Measurements from ENCODE around the gene HIF3A.
"Not testable (repeated sequence)": the region's sequence is repeated elsewhere in the genome, so short reads cannot be mapped to it uniquely, and the experiment has no call there.

HIF3A gene

DNA sequence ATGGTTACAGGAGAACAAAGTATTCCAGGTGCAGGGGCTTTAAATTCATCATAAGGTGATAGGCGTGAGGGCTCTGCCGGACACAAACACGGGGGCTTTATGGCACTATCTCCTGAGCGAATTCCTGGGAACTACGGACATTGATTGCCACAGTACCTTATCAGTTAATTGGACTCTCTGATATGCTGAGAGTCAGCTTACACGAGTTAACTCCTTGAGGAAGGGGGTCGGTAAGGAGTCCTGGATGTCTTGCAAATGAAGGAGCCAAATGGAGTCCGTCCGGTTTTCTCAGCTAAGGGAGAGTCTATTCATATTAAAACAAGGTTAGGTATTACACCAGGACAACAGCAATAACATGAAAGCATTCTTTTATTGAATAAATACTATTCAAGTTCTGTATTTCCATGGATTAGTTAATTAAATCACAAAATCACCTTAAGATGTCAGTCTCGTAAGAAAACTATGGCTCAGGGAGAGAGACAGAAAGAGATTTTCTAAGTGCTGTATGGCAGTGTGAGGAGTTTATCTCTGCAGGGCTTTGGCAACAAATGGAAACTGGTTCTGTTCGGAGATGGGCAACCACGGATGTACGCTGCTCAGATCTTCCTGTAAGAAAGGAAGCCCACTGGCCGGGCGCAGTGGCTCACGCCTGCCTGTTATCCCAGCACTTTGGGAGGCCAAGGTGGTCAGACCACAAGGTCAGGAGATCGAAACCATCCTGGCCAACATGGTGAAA is 26.2 kb upstream of the HIF3A start:
- Histone ChIP-seq H3K27ac (ENCODE audit: low read depth, low read length) (no peak overlapping the region), H3K9me3 (ENCODE audit: control insufficient read depth in 1 of 2, low read length in 2 of 2) (no peaks in the 10 kb centered on the region), H3K4me3 (ENCODE audit: low read depth in 1 of 2, low read length in 2 of 2) (no peak overlapping the region), H3K9ac (ENCODE audit: low read depth in 1 of 2, low read length in 2 of 2) (no peak overlapping the region), H3K27me3 (ENCODE audit: control insufficient read depth in 1 of 2, insufficient read depth in 2 of 2, low read length in 2 of 2) (peaks cover 7 to 10% of the 10 kb centered on the region in 2 donors), H3K4me1 (ENCODE audit: control insufficient read depth in 1 of 2, insufficient read depth in 2 of 2, low read length in 2 of 2) (no peaks in the 10 kb centered on the region), H3K36me3 (ENCODE audit: control insufficient read depth in 1 of 2, insufficient read depth in 2 of 2, low read length in 2 of 2) (no peaks in the 10 kb centered on the region)

DNA sequence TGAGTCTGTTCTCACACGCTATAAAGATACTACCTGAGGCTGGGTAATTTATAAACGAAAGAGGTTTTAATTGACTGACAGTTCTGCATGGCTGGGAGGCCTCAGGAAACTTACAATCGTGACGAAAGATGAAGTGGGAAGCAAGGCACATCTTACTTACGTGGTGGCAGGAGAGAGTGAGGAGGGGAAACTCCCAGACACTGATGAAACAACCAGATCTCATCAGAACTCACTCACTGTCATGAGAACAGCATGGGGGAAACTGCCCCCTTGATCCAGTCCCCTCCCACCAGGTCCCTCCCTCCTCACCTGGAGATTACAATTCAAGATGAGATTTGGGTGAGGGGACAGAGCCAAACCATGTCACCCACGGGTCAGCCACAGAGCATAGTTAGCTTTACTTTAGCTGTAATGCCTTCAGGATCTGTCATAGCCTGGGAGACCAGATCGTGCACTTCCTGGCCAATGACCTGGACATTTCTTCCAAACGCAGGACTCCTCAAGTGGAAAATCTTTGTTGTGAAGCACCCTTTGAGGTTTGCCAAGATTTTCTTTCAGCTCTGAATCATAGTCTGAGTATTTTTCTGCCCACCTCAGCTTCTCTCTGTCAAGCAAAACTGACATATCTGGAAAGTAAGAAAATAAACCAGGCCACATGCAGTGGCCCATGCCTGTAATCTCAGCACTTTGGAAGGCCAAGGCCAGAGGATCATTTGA is 25.2 kb upstream of the HIF3A start:
- Histone ChIP-seq H3K36me3 (ENCODE audit: control insufficient read depth in 1 of 2, insufficient read depth in 2 of 2, low read length in 2 of 2) (no peaks in the 10 kb centered on the region), H3K27ac (ENCODE audit: low read depth, low read length) (no peak overlapping the region), H3K9ac (ENCODE audit: low read depth in 1 of 2, low read length in 2 of 2) (no peak overlapping the region), H3K4me1 (ENCODE audit: control insufficient read depth in 1 of 2, insufficient read depth in 2 of 2, low read length in 2 of 2) (no peaks in the 10 kb centered on the region), H3K9me3 (ENCODE audit: control insufficient read depth in 1 of 2, low read length in 2 of 2) (no peaks in the 10 kb centered on the region), H3K27me3 (ENCODE audit: control insufficient read depth in 1 of 2, insufficient read depth in 2 of 2, low read length in 2 of 2) (peaks cover 7 to 10% of the 10 kb centered on the region in 2 donors), H3K4me3 (ENCODE audit: low read depth in 1 of 2, low read length in 2 of 2) (no peak overlapping the region)

GRCh38 chr19:46273931-46274330 is 22.9 kb upstream of the HIF3A start:
- H3K4me1 ChIP-seq (ENCODE audit: control insufficient read depth in 1 of 2, insufficient read depth in 2 of 2, low read length in 2 of 2); H3K4me3 ChIP-seq (ENCODE audit: low read depth in 1 of 2, low read length in 2 of 2); H3K36me3 ChIP-seq (ENCODE audit: control insufficient read depth in 1 of 2, insufficient read depth in 2 of 2, low read length in 2 of 2); H3K27ac ChIP-seq (ENCODE audit: low read depth, low read length); H3K9ac ChIP-seq (ENCODE audit: low read depth in 1 of 2, low read length in 2 of 2); H3K9me3 ChIP-seq (ENCODE audit: control insufficient read depth in 1 of 2, low read length in 2 of 2): not testable (repeated sequence)
- peaks cover 10 to 11% of the 10 kb centered on the region in 2 donors for H3K27me3 ChIP-seq (ENCODE audit: control insufficient read depth in 1 of 2, insufficient read depth in 2 of 2, low read length in 2 of 2)

DNA sequence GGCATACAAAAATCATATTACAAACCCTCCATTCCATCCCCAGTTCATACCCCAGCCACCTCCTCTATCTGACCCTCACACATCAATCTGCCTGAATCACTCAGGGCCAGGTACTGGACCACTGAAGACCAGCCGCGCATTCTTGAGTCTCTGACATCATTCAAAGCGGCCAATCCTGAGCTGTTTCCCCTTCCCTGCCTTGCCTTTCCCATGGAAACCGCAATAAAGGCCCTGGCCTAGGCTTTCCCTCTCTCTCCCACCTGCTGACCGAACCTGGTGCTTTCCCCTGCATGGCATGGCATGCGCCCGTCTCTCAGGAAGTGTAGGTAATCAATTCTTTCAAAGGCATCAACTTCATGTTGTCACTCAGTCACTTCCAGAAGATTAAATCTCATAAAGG is 17.7 kb upstream of the HIF3A start:
- Histone ChIP-seq H3K4me3 (ENCODE audit: low read depth in 1 of 2, low read length in 2 of 2) (no peak overlapping the region), H3K9ac (ENCODE audit: low read depth in 1 of 2, low read length in 2 of 2) (no peak overlapping the region), H3K27me3 (ENCODE audit: control insufficient read depth in 1 of 2, insufficient read depth in 2 of 2, low read length in 2 of 2) (peaks cover 0 to 5% of the 10 kb centered on the region in 2 donors), H3K4me1 (ENCODE audit: control insufficient read depth in 1 of 2, insufficient read depth in 2 of 2, low read length in 2 of 2) (no peaks in the 10 kb centered on the region), H3K27ac (ENCODE audit: low read depth, low read length) (no peak overlapping the region), H3K9me3 (ENCODE audit: control insufficient read depth in 1 of 2, low read length in 2 of 2) (no peaks in the 10 kb centered on the region), H3K36me3 (ENCODE audit: control insufficient read depth in 1 of 2, insufficient read depth in 2 of 2, low read length in 2 of 2) (no peaks in the 10 kb centered on the region)

DNA sequence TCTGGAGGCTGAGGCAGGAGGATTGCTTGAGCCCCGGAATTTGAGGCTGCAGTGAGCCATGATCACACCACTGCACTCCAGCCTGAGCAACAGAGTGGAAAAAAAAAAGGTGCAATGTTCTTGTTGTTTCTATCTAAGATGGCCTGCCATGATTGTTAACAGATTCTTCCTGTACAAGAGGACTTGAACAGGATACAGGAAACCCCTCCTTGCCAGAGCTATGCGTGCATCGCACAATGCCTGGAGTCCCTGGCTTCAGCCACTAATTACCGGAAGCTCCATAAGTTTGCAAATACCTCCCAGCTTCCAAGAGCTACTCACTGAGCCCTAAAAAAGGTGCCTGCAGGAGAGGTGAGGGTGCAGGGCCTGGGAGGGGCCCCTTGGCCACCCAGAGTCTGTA is 13.1 kb upstream of the HIF3A start:
- no peaks in the 10 kb centered on the region for H3K36me3 ChIP-seq (ENCODE audit: control insufficient read depth in 1 of 2, insufficient read depth in 2 of 2, low read length in 2 of 2)
- H3K27ac ChIP-seq (ENCODE audit: low read depth, low read length) = no peak overlapping the region
- H3K27me3 ChIP-seq (ENCODE audit: control insufficient read depth in 1 of 2, insufficient read depth in 2 of 2, low read length in 2 of 2) = peaks cover 0 to 3% of the 10 kb centered on the region in 2 donors
- no peaks in the 10 kb centered on the region for H3K9me3 ChIP-seq (ENCODE audit: control insufficient read depth in 1 of 2, low read length in 2 of 2)
- H3K4me3 ChIP-seq (ENCODE audit: low read depth in 1 of 2, low read length in 2 of 2) = no peak overlapping the region
- no peak overlapping the region for H3K9ac ChIP-seq (ENCODE audit: low read depth in 1 of 2, low read length in 2 of 2)
- no peaks in the 10 kb centered on the region for H3K4me1 ChIP-seq (ENCODE audit: control insufficient read depth in 1 of 2, insufficient read depth in 2 of 2, low read length in 2 of 2)

DNA sequence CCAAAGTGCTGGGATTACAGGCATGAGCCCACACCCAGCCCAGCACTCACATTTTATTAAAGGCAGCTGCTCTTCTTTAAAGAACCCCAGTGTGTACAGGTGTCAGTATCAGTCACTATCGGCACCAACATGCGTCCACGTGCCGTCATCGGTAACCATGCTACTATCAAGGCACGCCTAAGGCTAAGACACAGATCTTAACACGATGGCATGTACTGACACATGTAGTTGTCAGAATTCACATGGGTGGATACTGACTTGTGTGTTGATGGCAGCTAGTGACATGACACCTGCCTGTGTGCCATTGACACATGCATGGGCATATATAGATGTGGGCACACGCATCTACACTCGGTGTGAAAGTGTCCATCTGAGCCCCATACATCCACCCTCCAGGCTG is 12.2 kb upstream of the HIF3A start:
- Histone ChIP-seq H3K4me1 (ENCODE audit: control insufficient read depth in 1 of 2, insufficient read depth in 2 of 2, low read length in 2 of 2) (peaks cover 0 to 5% of the 10 kb centered on the region in 2 donors), H3K27ac (ENCODE audit: low read depth, low read length) (no peak overlapping the region), H3K27me3 (ENCODE audit: control insufficient read depth in 1 of 2, insufficient read depth in 2 of 2, low read length in 2 of 2) (no peaks in the 10 kb centered on the region), H3K9me3 (ENCODE audit: control insufficient read depth in 1 of 2, low read length in 2 of 2) (peaks cover 1% of the 10 kb centered on the region in 2 donors), H3K36me3 (ENCODE audit: control insufficient read depth in 1 of 2, insufficient read depth in 2 of 2, low read length in 2 of 2) (no peaks in the 10 kb centered on the region), H3K9ac (ENCODE audit: low read depth in 1 of 2, low read length in 2 of 2) (no peak overlapping the region), H3K4me3 (ENCODE audit: low read depth in 1 of 2, low read length in 2 of 2) (no peak overlapping the region)

DNA sequence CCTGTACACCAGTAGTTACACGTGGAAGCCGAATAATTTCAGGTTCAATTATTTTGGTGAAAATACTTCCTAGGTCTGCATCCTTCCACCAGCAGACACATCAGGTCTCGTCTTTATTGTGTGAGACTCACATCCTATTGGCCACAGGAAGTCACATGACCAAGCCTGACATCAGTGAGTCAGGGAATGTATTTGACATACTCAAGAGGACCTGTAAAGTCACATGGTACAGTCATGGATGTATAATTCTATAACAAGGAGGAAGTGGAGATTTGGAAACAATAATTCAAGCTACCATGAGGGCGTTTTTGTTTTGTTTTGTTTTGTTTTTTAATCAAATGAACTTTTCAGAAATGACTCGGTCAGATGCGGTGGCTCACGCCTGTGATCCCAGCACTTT is 9.3 kb upstream of the HIF3A start:
- H3K4me1 ChIP-seq (ENCODE audit: control insufficient read depth in 1 of 2, insufficient read depth in 2 of 2, low read length in 2 of 2) = peaks cover 0 to 5% of the 10 kb centered on the region in 2 donors

DNA sequence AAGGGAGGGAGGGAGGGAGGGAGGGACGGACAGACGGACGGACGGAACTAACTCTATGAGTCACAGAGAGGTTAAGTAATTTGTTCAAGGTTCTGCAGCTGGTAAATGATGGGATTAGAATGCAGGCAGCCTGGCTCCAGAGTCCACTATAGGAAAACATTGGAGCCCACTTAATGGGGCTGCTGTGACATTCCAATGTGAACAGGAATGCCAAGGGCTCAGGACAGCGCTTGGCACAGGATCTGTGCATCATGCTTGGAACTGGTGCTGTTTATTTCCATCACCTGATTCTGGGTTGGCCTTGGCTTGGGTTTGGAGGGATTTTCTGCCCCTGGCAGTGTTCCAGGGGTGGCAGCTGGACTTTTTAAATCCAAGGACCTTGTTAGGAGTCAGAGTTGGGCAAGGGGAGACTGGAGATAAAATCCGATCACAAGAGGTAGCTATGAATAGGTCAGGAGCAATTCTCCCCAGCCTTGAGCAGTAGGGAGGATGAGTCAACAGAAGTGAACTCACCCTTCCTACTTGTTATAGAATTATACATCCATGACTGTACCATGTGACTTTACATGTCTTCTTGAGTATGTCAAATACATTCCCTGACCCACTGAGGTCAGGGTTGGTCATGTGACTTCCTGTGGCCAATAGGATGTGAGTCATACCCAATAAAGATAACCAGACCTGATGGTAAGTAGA is 7.8 kb upstream of the HIF3A start:
- Histone ChIP-seq H3K9ac (ENCODE audit: low read depth in 1 of 2, low read length in 2 of 2) (no peak overlapping the region), H3K4me1 (ENCODE audit: control insufficient read depth in 1 of 2, insufficient read depth in 2 of 2, low read length in 2 of 2) (peaks cover 0 to 5% of the 10 kb centered on the region in 2 donors), H3K27ac (ENCODE audit: low read depth, low read length) (no peak overlapping the region), H3K27me3 (ENCODE audit: control insufficient read depth in 1 of 2, insufficient read depth in 2 of 2, low read length in 2 of 2) (no peaks in the 10 kb centered on the region), H3K9me3 (ENCODE audit: control insufficient read depth in 1 of 2, low read length in 2 of 2) (peaks cover 7 to 8% of the 10 kb centered on the region in 2 donors), H3K36me3 (ENCODE audit: control insufficient read depth in 1 of 2, insufficient read depth in 2 of 2, low read length in 2 of 2) (no peaks in the 10 kb centered on the region), H3K4me3 (ENCODE audit: low read depth in 1 of 2, low read length in 2 of 2) (no peak overlapping the region)

More for the DNA sequence above, 9.3 kb upstream of the HIF3A start:
- Histone ChIP-seq H3K27me3 (ENCODE audit: control insufficient read depth in 1 of 2, insufficient read depth in 2 of 2, low read length in 2 of 2) (no peaks in the 10 kb centered on the region), H3K36me3 (ENCODE audit: control insufficient read depth in 1 of 2, insufficient read depth in 2 of 2, low read length in 2 of 2) (no peaks in the 10 kb centered on the region), H3K9me3 (ENCODE audit: control insufficient read depth in 1 of 2, low read length in 2 of 2) (peaks cover 7 to 8% of the 10 kb centered on the region in 2 donors), H3K4me3 (ENCODE audit: low read depth in 1 of 2, low read length in 2 of 2) (no peak overlapping the region), H3K27ac (ENCODE audit: low read depth, low read length) (no peak overlapping the region), H3K9ac (ENCODE audit: low read depth in 1 of 2, low read length in 2 of 2) (no peak overlapping the region)

DNA sequence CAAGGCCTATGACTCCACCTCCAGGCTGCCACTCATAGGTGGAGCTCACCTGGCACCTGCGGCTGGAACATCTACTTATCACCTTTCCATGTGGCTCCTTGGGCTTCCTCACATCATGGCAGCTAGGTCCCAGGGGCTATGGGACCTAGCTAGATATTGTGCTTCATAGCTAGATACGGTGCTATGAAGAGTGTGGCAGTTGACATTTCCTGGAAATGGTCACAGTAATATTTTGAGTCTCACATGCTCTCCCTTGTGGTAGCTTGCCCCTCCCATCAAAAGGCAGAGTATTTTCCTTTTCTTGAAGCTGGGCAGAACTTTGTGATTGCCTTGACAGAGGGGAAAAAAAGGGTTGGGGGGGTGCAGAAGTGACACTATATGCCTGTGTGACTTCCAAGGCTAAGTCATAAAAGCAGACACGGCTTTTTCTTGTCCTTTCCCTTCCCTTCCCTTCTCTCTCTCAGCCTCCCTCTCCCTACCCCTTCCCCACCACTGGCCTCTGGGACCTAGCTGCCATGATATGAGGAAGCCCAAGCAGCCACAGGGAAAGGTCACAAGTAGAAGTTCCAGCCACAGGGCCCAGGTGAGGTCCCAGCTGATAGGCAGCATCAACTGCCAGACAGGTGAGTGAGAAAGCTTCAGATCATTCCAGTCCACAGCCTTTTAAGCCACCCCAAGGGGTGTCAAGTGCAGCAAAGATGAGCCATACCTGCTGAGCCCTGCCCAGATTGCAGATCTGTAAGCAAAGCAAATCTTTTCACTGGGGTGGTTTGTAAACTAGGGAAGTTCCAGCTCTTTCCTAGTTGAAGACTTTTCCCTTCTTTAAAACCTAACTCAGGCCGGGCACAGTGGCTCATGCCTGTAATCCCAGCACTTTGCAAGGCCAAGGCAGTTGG is 6.9 kb upstream of the HIF3A start:
- Histone ChIP-seq H3K4me1 (ENCODE audit: control insufficient read depth in 1 of 2, insufficient read depth in 2 of 2, low read length in 2 of 2) (peaks cover 0 to 5% of the 10 kb centered on the region in 2 donors), H3K9ac (ENCODE audit: low read depth in 1 of 2, low read length in 2 of 2) (no peak overlapping the region), H3K9me3 (ENCODE audit: control insufficient read depth in 1 of 2, low read length in 2 of 2) (peaks cover 7 to 8% of the 10 kb centered on the region in 2 donors), H3K27me3 (ENCODE audit: control insufficient read depth in 1 of 2, insufficient read depth in 2 of 2, low read length in 2 of 2) (no peaks in the 10 kb centered on the region), H3K4me3 (ENCODE audit: low read depth in 1 of 2, low read length in 2 of 2) (no peak overlapping the region), H3K36me3 (ENCODE audit: control insufficient read depth in 1 of 2, insufficient read depth in 2 of 2, low read length in 2 of 2) (no peaks in the 10 kb centered on the region), H3K27ac (ENCODE audit: low read depth, low read length) (no peak overlapping the region)

All from duodenal mucosa (tissue), 2 donors.